HepG2 (cell line): ENCODE measurements around the gene SSNA1. TPM values are rescaled to one million over a fixed set of nuclear protein-coding genes. Genes with fewer than 3 reads are reported as not detected.

Experiments
- BCL3 ChIP-seq: sonication (generic); formaldehyde crosslinking; IDR thresholded peaks from 2 replicates; pipeline ENCODE4 v1.5.1; 2020; ENCODE audit warnings: mild to moderate bottlenecking, missing genetic modification reagents, moderate library complexity
- CHCHD3 ChIP-seq: sonication (generic); formaldehyde crosslinking; IDR thresholded peaks from 2 replicates; pipeline ENCODE4 v1.8.0; 2022; ENCODE audit warnings: mild to moderate bottlenecking, missing genetic modification reagents, moderate library complexity
- MED1 ChIP-seq: sonication (generic); formaldehyde crosslinking; IDR thresholded peaks from 2 replicates; pipeline ENCODE4 v1.4.0; 2020; ENCODE audit warnings: missing genetic modification reagents
- PPARG ChIP-seq: conservative IDR thresholded peaks from 2 replicates; pipeline ENCODE4 v1.6.1; 2016; ENCODE audit warnings: missing biosample characterization, missing genetic modification reagents
- THAP9 ChIP-seq: sonication (generic); formaldehyde crosslinking; IDR thresholded peaks from 2 replicates; pipeline ENCODE4; 2020; ENCODE audit warnings: missing genetic modification reagents, mild to moderate bottlenecking, borderline replicate concordance
- YY1 ChIP-seq: IDR thresholded peaks from 2 replicates; pipeline ENCODE4 v1.6.1; 2011; ENCODE audit warnings: low read length, low read depth, moderate library complexity, mild to moderate bottlenecking; ENCODE audit not compliant: insufficient read depth, insufficient replicate concordance
- ZNF224 ChIP-seq: sonication (generic); formaldehyde crosslinking; IDR thresholded peaks from 2 replicates; pipeline ENCODE4 v1.5.0; 2020; ENCODE audit warnings: mild to moderate bottlenecking, missing genetic modification reagents
- ZNF225 ChIP-seq: sonication (generic); formaldehyde crosslinking; IDR thresholded peaks from 2 replicates; pipeline ENCODE4 v1.4.0; 2020; ENCODE audit warnings: mild to moderate bottlenecking, missing genetic modification reagents
- ZNF230 ChIP-seq: sonication (generic); formaldehyde crosslinking; IDR thresholded peaks from 2 replicates; pipeline ENCODE4 v1.4.0; 2020; ENCODE audit warnings: mild to moderate bottlenecking, missing genetic modification reagents
- ZNF326 ChIP-seq: sonication (generic); formaldehyde crosslinking; IDR thresholded peaks from 2 replicates; pipeline ENCODE4 v1.4.0; 2020; ENCODE audit warnings: missing genetic modification reagents, borderline replicate concordance
- ZNF570 ChIP-seq: sonication (generic); formaldehyde crosslinking; IDR thresholded peaks from 2 replicates; pipeline ENCODE4 v1.4.0; 2020; ENCODE audit warnings: mild to moderate bottlenecking, missing genetic modification reagents, borderline replicate concordance
- ZNF713 ChIP-seq: sonication (generic); formaldehyde crosslinking; IDR thresholded peaks from 2 replicates; pipeline ENCODE4 v1.4.0; 2020; ENCODE audit warnings: mild to moderate bottlenecking, missing genetic modification reagents
- polyA plus RNA-seq, 8 experiments: library from polyadenylated mRNA; depleted of rRNA in 3 of 8; stranded (reverse) in 7 of 8; unstranded in 1 of 8; fragments of >200 nt; fragmentation: Illumina TruSeq in 4 of 8; extraction: Trizol in 4 of 8; gene quantifications; 2 replicates each; pipeline versions ENCODE4 v1.2.1 to v1.2.3, GENCODE V29; 2011 to 2016; ENCODE audit warnings: low read depth in 4 of 8, missing spikeins in 1 of 8, mixed read lengths in 1 of 8; ENCODE audit not compliant: insufficient read depth in 1 of 8
- total RNA-seq, 5 experiments: library from RNA; depleted of rRNA; stranded (reverse); fragments of >200 nt; fragmentation: Illumina TruSeq; extraction: Trizol; gene quantifications; 2 replicates each; pipeline ENCODE4 v1.2.3, GENCODE V29; 2016; ENCODE audit warnings: low read depth in 1 of 5
- TF ChIP-seq, protein P1 (sequence below): fragments of 450-650 bp; IDR thresholded peaks from 2 replicates; pipeline ENCODE4 v1.6.1; 2017; ENCODE audit warnings: mild to moderate bottlenecking
- TF ChIP-seq, protein P2 (sequence below), 2 experiments: IDR thresholded peaks; 2 replicates each; pipeline ENCODE4 v1.6.1; 2011 to 2012; ENCODE audit warnings: low read length in 2 of 2, borderline replicate concordance in 1 of 2, low read depth in 1 of 2, mild to moderate bottlenecking in 1 of 2, moderate library complexity in 1 of 2
- TF ChIP-seq, protein P3 (sequence below): sonication (generic); formaldehyde crosslinking; IDR thresholded peaks from 2 replicates; pipeline ENCODE4 v1.8.1; 2022; ENCODE audit warnings: mild to moderate bottlenecking, missing genetic modification reagents

Gene SSNA1
- total and polyA plus RNA-seq, 2 of the 13 experiments (the other 11 are each of a cell fraction or from before 2014, with no cell fraction given) = 35.9 to 49.4 TPM

- TF ChIP-seq, protein P1, sequence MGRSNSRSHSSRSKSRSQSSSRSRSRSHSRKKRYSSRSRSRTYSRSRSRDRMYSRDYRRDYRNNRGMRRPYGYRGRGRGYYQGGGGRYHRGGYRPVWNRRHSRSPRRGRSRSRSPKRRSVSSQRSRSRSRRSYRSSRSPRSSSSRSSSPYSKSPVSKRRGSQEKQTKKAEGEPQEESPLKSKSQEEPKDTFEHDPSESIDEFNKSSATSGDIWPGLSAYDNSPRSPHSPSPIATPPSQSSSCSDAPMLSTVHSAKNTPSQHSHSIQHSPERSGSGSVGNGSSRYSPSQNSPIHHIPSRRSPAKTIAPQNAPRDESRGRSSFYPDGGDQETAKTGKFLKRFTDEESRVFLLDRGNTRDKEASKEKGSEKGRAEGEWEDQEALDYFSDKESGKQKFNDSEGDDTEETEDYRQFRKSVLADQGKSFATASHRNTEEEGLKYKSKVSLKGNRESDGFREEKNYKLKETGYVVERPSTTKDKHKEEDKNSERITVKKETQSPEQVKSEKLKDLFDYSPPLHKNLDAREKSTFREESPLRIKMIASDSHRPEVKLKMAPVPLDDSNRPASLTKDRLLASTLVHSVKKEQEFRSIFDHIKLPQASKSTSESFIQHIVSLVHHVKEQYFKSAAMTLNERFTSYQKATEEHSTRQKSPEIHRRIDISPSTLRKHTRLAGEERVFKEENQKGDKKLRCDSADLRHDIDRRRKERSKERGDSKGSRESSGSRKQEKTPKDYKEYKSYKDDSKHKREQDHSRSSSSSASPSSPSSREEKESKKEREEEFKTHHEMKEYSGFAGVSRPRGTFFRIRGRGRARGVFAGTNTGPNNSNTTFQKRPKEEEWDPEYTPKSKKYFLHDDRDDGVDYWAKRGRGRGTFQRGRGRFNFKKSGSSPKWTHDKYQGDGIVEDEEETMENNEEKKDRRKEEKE = no peak
- no peak for TF ChIP-seq ZNF225 (CRISPR knock-in tag)
- peak; percentile 35; the same call in 1 of the 2 replicates for TF ChIP-seq ZNF713 (CRISPR knock-in tag)
- TF ChIP-seq, protein P2, sequence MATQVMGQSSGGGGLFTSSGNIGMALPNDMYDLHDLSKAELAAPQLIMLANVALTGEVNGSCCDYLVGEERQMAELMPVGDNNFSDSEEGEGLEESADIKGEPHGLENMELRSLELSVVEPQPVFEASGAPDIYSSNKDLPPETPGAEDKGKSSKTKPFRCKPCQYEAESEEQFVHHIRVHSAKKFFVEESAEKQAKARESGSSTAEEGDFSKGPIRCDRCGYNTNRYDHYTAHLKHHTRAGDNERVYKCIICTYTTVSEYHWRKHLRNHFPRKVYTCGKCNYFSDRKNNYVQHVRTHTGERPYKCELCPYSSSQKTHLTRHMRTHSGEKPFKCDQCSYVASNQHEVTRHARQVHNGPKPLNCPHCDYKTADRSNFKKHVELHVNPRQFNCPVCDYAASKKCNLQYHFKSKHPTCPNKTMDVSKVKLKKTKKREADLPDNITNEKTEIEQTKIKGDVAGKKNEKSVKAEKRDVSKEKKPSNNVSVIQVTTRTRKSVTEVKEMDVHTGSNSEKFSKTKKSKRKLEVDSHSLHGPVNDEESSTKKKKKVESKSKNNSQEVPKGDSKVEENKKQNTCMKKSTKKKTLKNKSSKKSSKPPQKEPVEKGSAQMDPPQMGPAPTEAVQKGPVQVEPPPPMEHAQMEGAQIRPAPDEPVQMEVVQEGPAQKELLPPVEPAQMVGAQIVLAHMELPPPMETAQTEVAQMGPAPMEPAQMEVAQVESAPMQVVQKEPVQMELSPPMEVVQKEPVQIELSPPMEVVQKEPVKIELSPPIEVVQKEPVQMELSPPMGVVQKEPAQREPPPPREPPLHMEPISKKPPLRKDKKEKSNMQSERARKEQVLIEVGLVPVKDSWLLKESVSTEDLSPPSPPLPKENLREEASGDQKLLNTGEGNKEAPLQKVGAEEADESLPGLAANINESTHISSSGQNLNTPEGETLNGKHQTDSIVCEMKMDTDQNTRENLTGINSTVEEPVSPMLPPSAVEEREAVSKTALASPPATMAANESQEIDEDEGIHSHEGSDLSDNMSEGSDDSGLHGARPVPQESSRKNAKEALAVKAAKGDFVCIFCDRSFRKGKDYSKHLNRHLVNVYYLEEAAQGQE (IDR thresholded peaks at IDR 0.05; ENCODE audit: borderline replicate concordance in 1 of 2, low read depth in 1 of 2, low read length in 2 of 2) = no peak; a peak in 1 of 4 replicates
- TF ChIP-seq MED1 (CRISPR knock-in tag) = peak; percentile 48; the same call in 1 of the 2 replicates
- peak; percentile 32; the same call in 1 of the 2 replicates for TF ChIP-seq ZNF326
- TF ChIP-seq ZNF224 (CRISPR knock-in tag) = peak; percentile 70; the same call in 1 of the 2 replicates
- TF ChIP-seq BCL3 (CRISPR knock-in tag) = peak; percentile 58; the same call in 1 of the 2 replicates
- peak; percentile 75; the same call in 1 of the 2 replicates for TF ChIP-seq ZNF230 (CRISPR knock-in tag)
- TF ChIP-seq, protein P3, sequence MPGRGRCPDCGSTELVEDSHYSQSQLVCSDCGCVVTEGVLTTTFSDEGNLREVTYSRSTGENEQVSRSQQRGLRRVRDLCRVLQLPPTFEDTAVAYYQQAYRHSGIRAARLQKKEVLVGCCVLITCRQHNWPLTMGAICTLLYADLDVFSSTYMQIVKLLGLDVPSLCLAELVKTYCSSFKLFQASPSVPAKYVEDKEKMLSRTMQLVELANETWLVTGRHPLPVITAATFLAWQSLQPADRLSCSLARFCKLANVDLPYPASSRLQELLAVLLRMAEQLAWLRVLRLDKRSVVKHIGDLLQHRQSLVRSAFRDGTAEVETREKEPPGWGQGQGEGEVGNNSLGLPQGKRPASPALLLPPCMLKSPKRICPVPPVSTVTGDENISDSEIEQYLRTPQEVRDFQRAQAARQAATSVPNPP (CRISPR knock-in tag) = no peak
- TF ChIP-seq PPARG (CRISPR knock-in tag) = peak; percentile 44; the same call in 1 of the 2 replicates
- TF ChIP-seq THAP9 (CRISPR knock-in tag) = peak; percentile 55; the same call in 1 of the 2 replicates
- TF ChIP-seq ZNF570 (CRISPR knock-in tag) = no peak
- 0 out of 2 replicates have a peak, but pooled peaks have one; percentile 45 for TF ChIP-seq CHCHD3 (CRISPR knock-in tag)
- TF ChIP-seq YY1 = peak; percentile 31
Observed at GRCh38 chr9:137229903-137230704, 41.6 kb downstream of the SSNA1 start (continued).
